Ammon's horn (tissue), 1 donor: ENCODE data around the gene ZFP36L2.
"Not testable (repeated sequence)": the region's sequence is repeated elsewhere in the genome, so short reads cannot be mapped to it uniquely, and the experiment has no call there.

Experiments
- DNase-seq: peaks from one replicate; pipeline ENCODE4 v3.0.0-alpha.2; 2016; ENCODE audit warnings: low spot score

ZFP36L2 gene

GRCh38 chr2:43207553-43208300, 18.7 kb downstream of the ZFP36L2 start:
- DNase-seq = no peak

- no peak for DNase-seq
These were observed 19.8 kb downstream of the ZFP36L2 start for GRCh38 chr2:43206602-43207001.

GRCh38 chr2:43203373-43203772, 23.0 kb downstream of the ZFP36L2 start:
- no peak for DNase-seq

- DNase-seq = no peak
These were observed 24.1 kb downstream of the ZFP36L2 start for GRCh38 chr2:43202289-43202688.

- DNase-seq = no peak
These were observed 24.9 kb downstream of the ZFP36L2 start for GRCh38 chr2:43201497-43201896.

GRCh38 chr2:43201016-43201415, 25.4 kb downstream of the ZFP36L2 start:
- DNase-seq = no peak

GRCh38 chr2:43199492-43200488, 26.6 kb downstream of the ZFP36L2 start:
- no peak for DNase-seq

- no peak for DNase-seq
These were observed 28.1 kb downstream of the ZFP36L2 start for GRCh38 chr2:43198263-43198662.

GRCh38 chr2:43197588-43197896, 28.9 kb downstream of the ZFP36L2 start:
- no peak for DNase-seq

- peak; percentile 31 for DNase-seq
These were observed 29.4 kb downstream of the ZFP36L2 start for GRCh38 chr2:43196768-43197587.

GRCh38 chr2:43194121-43194869, 32.1 kb downstream of the ZFP36L2 start:
- DNase-seq = no peak

GRCh38 chr2:43193652-43194120, 32.7 kb downstream of the ZFP36L2 start:
- DNase-seq = no peak

- DNase-seq = no peak
These were observed 33.4 kb downstream of the ZFP36L2 start for GRCh38 chr2:43192744-43193651.

- no peak for DNase-seq
These were observed 34.4 kb downstream of the ZFP36L2 start for GRCh38 chr2:43191947-43192516.

GRCh38 chr2:43190311-43191052, 35.9 kb downstream of the ZFP36L2 start:
- no peak for DNase-seq

- not testable (repeated sequence) for DNase-seq
These were observed 36.5 kb downstream of the ZFP36L2 start for GRCh38 chr2:43189861-43190260.

GRCh38 chr2:43188561-43189386, 37.6 kb downstream of the ZFP36L2 start:
- DNase-seq = no peak

- no peak for DNase-seq
These were observed 39.6 kb downstream of the ZFP36L2 start for GRCh38 chr2:43186679-43187374.
